GM21619 (cell line): ENCODE measurements around the gene SERPINE3.

ENCODE experiments used
- ATAC-seq: cut with Tn5 transposase; IDR thresholded peaks from one replicate; pipeline ENCODE4 v1.9.1; 2021; ENCODE audit not compliant: unreplicated experiment

The SERPINE3 gene

GRCh38 chr13:51339354-51339753 lies at the start of gene SERPINE3:
Gene SERPINE3 (plus strand): TSS chr13:51339691. CDS start chr13:51341092, 1,401 bp downstream.
- no peak for ATAC-seq

DNA sequence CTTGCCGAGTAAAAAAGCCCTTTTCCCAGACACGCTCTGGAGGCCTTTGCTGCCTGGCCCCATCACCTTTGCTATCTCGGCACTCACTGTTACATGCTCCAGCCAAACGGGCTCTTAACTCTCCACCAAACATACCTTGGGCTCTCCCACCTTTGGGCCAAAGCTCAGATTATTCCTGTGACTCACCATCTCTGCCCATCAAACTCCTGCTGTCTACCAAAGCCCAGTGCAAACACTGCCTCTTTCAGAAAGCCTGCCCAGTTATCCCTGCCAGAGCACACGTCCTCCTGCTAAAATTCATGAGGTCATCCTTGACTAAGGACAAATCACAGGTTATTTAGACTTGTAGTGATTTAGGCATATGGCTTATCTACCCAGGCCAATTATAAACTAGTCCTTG lies 48.1 kb upstream of the SERPINE3 start:
- ATAC-seq = no peak

- no peak for ATAC-seq
These were observed 47.4 kb upstream of the SERPINE3 start for GRCh38 chr13:51292000-51292565.

GRCh38 chr13:51297556-51297955 lies 41.9 kb upstream of the SERPINE3 start:
- ATAC-seq = no peak

DNA sequence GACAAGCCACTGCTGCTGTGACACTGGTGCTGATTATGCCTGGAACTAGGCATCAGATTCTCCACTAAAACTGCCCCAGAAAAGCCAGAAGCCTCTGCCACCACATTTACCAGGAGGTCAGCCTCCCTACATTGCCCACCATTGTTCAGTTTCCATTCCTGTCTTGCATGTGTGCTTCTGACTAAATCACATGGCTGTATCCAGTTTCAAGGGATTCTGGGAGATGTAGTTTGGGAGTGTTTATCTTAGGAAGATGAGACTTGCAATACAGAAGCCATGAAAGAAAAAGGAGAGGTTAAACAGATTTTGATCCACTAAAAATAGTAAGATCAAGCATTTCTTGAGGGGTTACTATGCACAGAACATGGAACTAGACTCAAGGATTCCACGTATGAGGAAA lies 40.7 kb upstream of the SERPINE3 start:
- no peak for ATAC-seq

GRCh38 chr13:51303063-51303552 lies 36.4 kb upstream of the SERPINE3 start:
- no peak for ATAC-seq

- no peak for ATAC-seq
These were observed 35.6 kb upstream of the SERPINE3 start for GRCh38 chr13:51303882-51304281.

DNA sequence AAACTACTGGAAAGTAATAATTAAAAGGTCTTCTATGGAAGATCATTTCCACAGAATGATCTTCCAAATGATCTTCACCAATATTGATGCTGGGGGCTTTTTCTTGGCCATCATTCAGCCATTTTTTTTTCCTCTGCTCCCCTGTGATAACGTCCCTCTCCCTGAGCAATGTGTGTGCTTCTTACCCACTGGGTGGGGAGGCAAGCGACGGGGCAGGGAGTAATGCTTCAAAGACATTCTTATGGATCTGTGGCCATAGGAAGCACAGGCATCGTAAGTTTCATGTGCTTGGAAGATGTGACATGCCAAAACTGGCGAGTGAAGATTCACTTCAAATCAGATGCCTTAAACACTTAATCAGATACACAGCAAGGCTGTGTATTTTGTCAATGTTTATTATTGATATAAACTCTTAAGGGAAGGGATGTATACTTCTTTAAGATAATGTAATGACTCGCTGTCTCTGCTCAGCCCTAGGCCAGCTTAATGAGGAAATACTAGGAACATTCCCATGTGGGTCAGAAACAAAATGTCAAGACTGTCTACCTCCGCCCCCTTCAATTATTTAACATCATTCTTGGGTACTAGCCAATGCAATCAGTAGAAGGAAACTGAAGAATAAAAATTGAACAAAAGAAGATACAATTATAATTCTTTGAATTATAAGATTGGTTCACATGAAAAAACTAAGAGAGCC lies 34.1 kb upstream of the SERPINE3 start:
- ATAC-seq = no peak

GRCh38 chr13:51308781-51309180 lies 30.7 kb upstream of the SERPINE3 start:
- no peak for ATAC-seq

- ATAC-seq = no peak
These were observed 28.3 kb upstream of the SERPINE3 start for GRCh38 chr13:51311231-51311630.

DNA sequence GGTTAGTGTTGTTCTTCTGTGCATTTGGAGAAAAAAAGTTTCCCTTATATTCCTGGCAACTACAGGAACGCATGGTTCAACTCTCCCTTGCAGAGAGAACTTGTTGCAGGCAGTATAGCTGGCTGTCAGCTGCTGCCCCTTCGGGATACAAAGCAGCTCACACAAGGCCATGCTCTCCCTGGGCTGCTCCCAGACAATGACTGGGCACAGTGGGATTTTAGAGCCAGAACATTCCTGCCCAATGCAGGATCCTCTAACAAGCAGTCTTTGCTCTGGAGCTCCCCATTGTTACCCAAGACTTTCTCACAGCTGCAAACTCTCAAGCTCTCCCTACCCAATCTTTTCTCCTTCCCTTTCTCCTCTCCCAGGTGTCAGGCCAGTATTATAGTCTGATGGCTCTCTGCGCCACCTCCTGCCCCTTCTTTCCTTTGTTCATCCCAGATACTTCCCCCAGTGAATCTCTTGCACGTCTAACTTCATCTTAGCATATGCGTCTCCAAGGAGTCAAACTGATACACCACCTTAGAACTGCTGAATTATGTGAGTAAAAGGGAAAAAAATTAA lies 27.5 kb upstream of the SERPINE3 start:
- ATAC-seq = no peak

- no peak for ATAC-seq
These were observed 25.9 kb upstream of the SERPINE3 start for GRCh38 chr13:51313619-51314018.

DNA sequence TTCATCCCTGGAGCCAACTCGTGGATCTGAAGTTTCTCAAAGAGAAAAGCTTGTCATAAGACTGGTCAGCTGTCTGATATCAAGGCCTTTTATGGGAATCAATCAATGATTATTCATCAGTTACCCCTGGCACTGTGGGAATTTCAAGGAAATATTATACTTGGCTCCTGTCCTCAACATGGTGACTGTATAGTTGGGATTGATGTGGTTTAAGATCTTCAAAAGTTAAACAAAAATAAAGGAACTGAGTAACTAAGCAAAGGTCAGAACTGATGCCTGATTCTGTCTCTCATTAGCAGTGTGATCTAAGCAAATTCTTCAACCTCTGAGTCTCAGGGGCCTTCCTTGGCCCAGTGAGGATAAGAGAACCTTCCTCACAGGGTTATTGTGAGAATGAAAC lies 22.2 kb upstream of the SERPINE3 start:
- no peak for ATAC-seq

GRCh38 chr13:51318015-51318414 lies 21.5 kb upstream of the SERPINE3 start:
- no peak for ATAC-seq

- ATAC-seq = no peak
These were observed 20.6 kb upstream of the SERPINE3 start for GRCh38 chr13:51318876-51319275.

DNA sequence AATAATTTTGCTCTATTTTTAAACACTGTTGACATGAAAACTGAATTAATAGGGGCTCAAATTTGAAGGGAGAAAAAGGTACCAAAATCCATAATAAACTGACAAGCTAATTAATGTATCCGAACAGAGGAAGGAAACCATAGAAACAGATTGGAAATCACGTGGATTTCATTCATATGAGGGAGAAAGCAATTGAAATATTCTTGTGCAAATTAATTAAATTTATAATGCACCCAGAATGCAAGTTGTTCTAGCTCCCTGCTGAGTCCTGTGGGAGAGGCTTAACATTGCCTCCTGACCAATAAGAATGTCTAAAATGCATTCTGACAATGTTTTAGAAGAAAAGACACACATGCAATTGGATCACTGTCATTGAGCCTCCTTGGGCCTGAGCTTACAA lies 17.7 kb upstream of the SERPINE3 start:
- ATAC-seq = no peak

DNA sequence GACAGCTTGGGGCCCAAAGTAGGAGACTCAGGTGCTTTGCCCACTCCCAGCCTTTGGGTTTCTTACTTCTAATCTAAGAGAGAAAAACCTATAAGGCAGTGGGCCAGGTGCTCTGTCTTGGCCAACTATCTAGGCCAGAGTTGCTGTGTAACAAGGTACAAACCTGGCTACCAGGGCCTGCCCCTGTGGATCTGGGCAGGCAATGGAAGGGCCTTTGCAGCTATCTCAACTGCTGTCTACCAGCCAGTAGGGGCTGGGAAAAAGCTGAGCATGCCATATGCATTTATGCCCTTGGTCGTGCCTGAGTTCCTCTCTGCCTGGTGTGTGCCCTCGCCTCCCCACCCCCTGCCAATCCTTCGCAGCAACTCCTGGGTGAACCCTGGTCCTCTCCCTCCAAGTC lies 16.7 kb upstream of the SERPINE3 start:
- no peak for ATAC-seq

GRCh38 chr13:51323824-51324511 lies 15.5 kb upstream of the SERPINE3 start:
- no peak for ATAC-seq

DNA sequence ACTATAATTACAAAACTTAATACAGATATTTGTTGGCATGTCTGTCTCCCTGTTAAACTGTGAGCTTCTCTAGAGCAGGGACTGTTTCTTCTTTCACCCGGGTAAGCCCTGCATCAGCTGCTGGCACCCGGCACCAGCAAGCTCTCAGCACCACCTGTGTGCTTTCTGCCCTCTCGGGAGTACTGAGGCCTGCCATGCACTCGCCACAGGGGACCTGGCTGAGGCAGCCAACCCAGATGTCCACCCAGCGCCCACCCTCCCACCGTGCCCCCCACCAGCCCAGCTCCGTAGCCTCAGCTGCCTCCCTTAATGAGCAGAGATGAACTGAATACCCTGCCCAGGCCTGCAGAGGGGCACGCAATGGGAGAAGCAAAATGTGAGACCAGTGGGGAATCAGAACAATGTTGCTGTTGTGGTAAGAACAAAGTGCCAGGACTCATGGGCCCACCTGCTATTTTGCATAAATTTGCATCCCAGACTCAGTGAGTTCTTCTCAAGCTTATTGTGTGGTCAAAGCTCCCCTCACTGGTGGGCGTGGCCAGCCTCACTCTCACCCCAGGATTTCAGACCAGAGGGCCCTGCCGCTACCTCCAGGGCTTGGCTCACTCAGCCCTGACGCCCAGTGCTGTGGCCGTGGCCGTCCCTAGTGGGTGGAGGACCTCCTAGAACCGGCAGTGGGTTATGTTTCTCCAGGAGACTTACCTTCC lies 14.6 kb upstream of the SERPINE3 start:
- no peak for ATAC-seq

DNA sequence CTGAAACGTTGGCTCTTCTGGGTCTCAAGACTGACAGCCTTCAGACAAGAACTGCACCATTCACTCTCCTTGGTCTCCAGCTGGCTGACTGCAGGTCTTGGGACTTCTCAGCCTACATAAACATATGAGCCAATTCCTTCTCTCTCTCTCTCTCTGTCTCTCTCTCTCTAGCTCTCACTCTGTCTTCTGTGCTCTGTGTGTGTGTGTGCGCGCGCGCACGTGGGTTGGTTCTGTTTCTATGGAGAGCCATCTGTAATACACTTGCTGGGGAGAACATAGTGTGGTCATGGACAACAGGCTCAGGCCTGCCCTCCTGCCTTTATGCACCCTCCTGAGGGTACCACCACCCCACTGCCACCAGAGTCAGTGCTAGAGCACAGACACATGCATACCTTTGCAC lies 13.7 kb upstream of the SERPINE3 start:
- ATAC-seq = no peak

DNA sequence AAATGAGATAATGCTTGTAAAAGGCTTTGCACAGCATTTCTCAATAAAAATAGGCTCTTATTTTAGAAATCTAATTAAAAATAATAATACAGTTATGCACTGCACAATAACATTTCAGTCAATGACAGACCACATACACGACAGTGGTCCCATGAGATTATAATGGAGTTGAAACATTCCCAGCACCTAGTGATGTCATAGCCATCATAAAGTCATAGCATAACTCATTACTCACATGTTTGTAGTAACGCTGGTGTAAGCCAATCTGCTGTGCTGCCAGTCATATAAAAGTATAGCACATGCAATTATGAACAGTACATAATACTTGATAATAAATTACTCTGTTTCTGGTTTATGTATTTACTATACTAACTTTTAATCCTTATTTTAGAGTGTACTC lies 12.7 kb upstream of the SERPINE3 start:
- ATAC-seq = no peak
